ENCODE results near the gene GNAQ. TPM values are rescaled to one million over a fixed set of nuclear protein-coding genes. Genes with fewer than 3 reads are reported as not detected.

Gene GNAQ
- total RNA-seq, 1 donor from 2014 or later, result 46.7 TPM

GRCh38 chr9:77912895-77913693, 118.5 kb downstream of the GNAQ start:
- TF ChIP-seq CTCF (conservative IDR thresholded peaks at IDR 0.05), result no peak
- DNase-seq (ENCODE audit: extremely low spot score, unreplicated experiment), result no peak
- Mint-ChIP-seq H3K4me1 (ENCODE audit: unreplicated experiment) (peaks cover 16% of the 10 kb centered on the region), H3K27me3 (no peaks in the 10 kb centered on the region), H3K36me3 (peaks cover 20% of the 10 kb centered on the region), H3K4me3 (no peak overlapping the region), H3K9me3 (no peaks in the 10 kb centered on the region), H3K27ac (no peak overlapping the region)

- no peak for TF ChIP-seq CTCF (conservative IDR thresholded peaks at IDR 0.05)
- Mint-ChIP-seq H3K27ac (no peak overlapping the region), H3K4me1 (ENCODE audit: unreplicated experiment) (peaks cover 24% of the 10 kb centered on the region), H3K36me3 (peaks cover 20% of the 10 kb centered on the region), H3K27me3 (no peaks in the 10 kb centered on the region), H3K9me3 (no peaks in the 10 kb centered on the region), H3K4me3 (no peak overlapping the region)
- no peak for DNase-seq (ENCODE audit: extremely low spot score, unreplicated experiment)
These were observed 119.7 kb downstream of the GNAQ start for GRCh38 chr9:77911928-77912327.

- H3K27me3 Mint-ChIP-seq, result no peaks in the 10 kb centered on the region
- H3K4me1 Mint-ChIP-seq (ENCODE audit: unreplicated experiment), result peaks cover 28% of the 10 kb centered on the region
- no peak for TF ChIP-seq CTCF (conservative IDR thresholded peaks at IDR 0.05)
- no peak for DNase-seq (ENCODE audit: extremely low spot score, unreplicated experiment)
- no peak overlapping the region for H3K4me3 Mint-ChIP-seq
- peaks cover 20% of the 10 kb centered on the region for H3K36me3 Mint-ChIP-seq
- no peaks in the 10 kb centered on the region for H3K9me3 Mint-ChIP-seq
- no peak overlapping the region for H3K27ac Mint-ChIP-seq
These were observed 121.4 kb downstream of the GNAQ start for GRCh38 chr9:77910194-77910621.

- no peak for DNase-seq (ENCODE audit: extremely low spot score, unreplicated experiment)
- peaks cover 20% of the 10 kb centered on the region for H3K36me3 Mint-ChIP-seq
- peaks cover 28% of the 10 kb centered on the region for H3K4me1 Mint-ChIP-seq (ENCODE audit: unreplicated experiment)
- no peaks in the 10 kb centered on the region for H3K27me3 Mint-ChIP-seq
- H3K4me3 Mint-ChIP-seq, result no peak overlapping the region
- TF ChIP-seq CTCF (conservative IDR thresholded peaks at IDR 0.05), result no peak
- H3K9me3 Mint-ChIP-seq, result no peaks in the 10 kb centered on the region
- no peak overlapping the region for H3K27ac Mint-ChIP-seq
These were observed 122.3 kb downstream of the GNAQ start for GRCh38 chr9:77909306-77909705.

GRCh38 chr9:77908293-77908692, 123.3 kb downstream of the GNAQ start:
- Mint-ChIP-seq H3K27me3 (no peaks in the 10 kb centered on the region), H3K27ac (no peak overlapping the region), H3K9me3 (no peaks in the 10 kb centered on the region), H3K36me3 (peaks cover 12% of the 10 kb centered on the region), H3K4me3 (no peak overlapping the region), H3K4me1 (ENCODE audit: unreplicated experiment) (peaks cover 35% of the 10 kb centered on the region)
- TF ChIP-seq CTCF (conservative IDR thresholded peaks at IDR 0.05), result no peak
- no peak for DNase-seq (ENCODE audit: extremely low spot score, unreplicated experiment)

Measured in type B pancreatic cell (in vitro differentiated cells).